Karpas-422 (cell line): ENCODE results near the gene LSAMP. TPM values are rescaled to one million over a fixed set of nuclear protein-coding genes. Genes with fewer than 3 reads are reported as not detected.

Experiments used
- DNase-seq: peaks from one replicate; pipeline ENCODE4 v3.0.0-alpha.2; 2015
- H2AFZ ChIP-seq: fragments of 200-600 bp; sonication (generic); 2 replicates; pipeline ENCODE4 v1.6.1; 2014; ENCODE audit warnings: antibody characterized with exemption, low read length, mixed read lengths
- H3K27ac ChIP-seq: fragments of 200-600 bp; sonication (generic); 2 replicates; pipeline ENCODE4 v1.5.1; 2014; ENCODE audit warnings: mild to moderate bottlenecking, low read length, moderate library complexity
- H3K27me3 ChIP-seq: fragments of 200-600 bp; sonication (generic); 2 replicates; pipeline ENCODE4 v1.6.1; 2014; ENCODE audit warnings: low read length, mixed read lengths
- H3K36me3 ChIP-seq: fragments of 200-600 bp; sonication (generic); 2 replicates; pipeline ENCODE4 v1.6.1; 2014; ENCODE audit warnings: low read length, mixed read lengths; ENCODE audit not compliant: insufficient read depth
- H3K4me1 ChIP-seq: fragments of 200-600 bp; sonication (generic); 2 replicates; pipeline ENCODE4 v1.6.1; 2014; ENCODE audit warnings: mild to moderate bottlenecking, low read length, mixed read lengths
- H3K4me2 ChIP-seq: fragments of 200-600 bp; sonication (generic); 2 replicates; pipeline ENCODE4 v1.6.1; 2014; ENCODE audit warnings: low read length, low read depth, mild to moderate bottlenecking; ENCODE audit not compliant: poor library complexity, severe bottlenecking
- H3K4me3 ChIP-seq: fragments of 200-600 bp; sonication (generic); 2 replicates; pipeline ENCODE4 v1.5.1; 2014; ENCODE audit warnings: mild to moderate bottlenecking, antibody characterized with exemption, low read length, mixed read lengths
- H3K79me2 ChIP-seq: fragments of 200-600 bp; sonication (generic); 2 replicates; pipeline ENCODE4 v1.6.1; 2014; ENCODE audit warnings: mild to moderate bottlenecking, low read length, mixed read lengths
- H3K9ac ChIP-seq: fragments of 200-600 bp; sonication (generic); 2 replicates; pipeline ENCODE4 v1.6.0; 2014; ENCODE audit warnings: low read length
- H3K9me2 ChIP-seq: fragments of 200-600 bp; sonication (generic), shearing (Covaris generic); replicated peaks from 2 replicates; pipeline ENCODE4 v1.6.0; 2014; ENCODE audit warnings: mild to moderate bottlenecking, low read length, moderate library complexity; ENCODE audit not compliant: insufficient read depth
- H3K9me3 ChIP-seq: fragments of 300-700, 200-600 bp; sonication (generic); 2 replicates; pipeline ENCODE4 v1.6.1; 2014; ENCODE audit warnings: low read length, mixed read lengths
- H4K20me1 ChIP-seq: fragments of 200-600 bp; sonication (generic); 2 replicates; pipeline ENCODE4 v1.6.1; 2014; ENCODE audit warnings: mild to moderate bottlenecking, antibody characterized with exemption, low read length, low read depth; ENCODE audit not compliant: insufficient read depth
- total RNA-seq: library from RNA; depleted of rRNA; stranded (reverse); fragments of >200 nt; shearing (Covaris generic); gene quantifications from 2 replicates; pipeline ENCODE4 v1.2.3, GENCODE V29; 2014; ENCODE audit warnings: low replicate concordance

The LSAMP gene
- total RNA-seq, 1 experiment from 2014 or later: not detected

GRCh38 chr3:116028157-116028556 lies 417.1 kb downstream of the LSAMP start:
- Histone ChIP-seq H3K9me2 (no peaks in the 10 kb centered on the region), H2AFZ (no peak overlapping the region), H3K79me2 (no peaks in the 10 kb centered on the region), H3K4me2 (no peak overlapping the region), H3K36me3 (no peaks in the 10 kb centered on the region), H3K9me3 (no peaks in the 10 kb centered on the region), H3K4me3 (no peak overlapping the region), H3K9ac (no peak overlapping the region), H4K20me1 (no peaks in the 10 kb centered on the region), H3K27me3 (no peaks in the 10 kb centered on the region), H3K27ac (no peak overlapping the region), H3K4me1 (no peaks in the 10 kb centered on the region)
- no peak for DNase-seq

GRCh38 chr3:116020989-116021388 lies 424.3 kb downstream of the LSAMP start:
- H3K36me3 ChIP-seq: no peaks in the 10 kb centered on the region
- DNase-seq: no peak
- H3K9me3 ChIP-seq: no peaks in the 10 kb centered on the region
- H3K4me3 ChIP-seq: no peak overlapping the region
- no peaks in the 10 kb centered on the region for H3K27me3 ChIP-seq
- H3K4me2 ChIP-seq: no peak overlapping the region
- H3K4me1 ChIP-seq: no peaks in the 10 kb centered on the region
- no peaks in the 10 kb centered on the region for H3K9me2 ChIP-seq
- H3K27ac ChIP-seq: no peak overlapping the region
- no peak overlapping the region for H2AFZ ChIP-seq
- H3K9ac ChIP-seq: no peak overlapping the region
- no peaks in the 10 kb centered on the region for H4K20me1 ChIP-seq
- H3K79me2 ChIP-seq: no peaks in the 10 kb centered on the region

GRCh38 chr3:116020495-116020894 lies 424.8 kb downstream of the LSAMP start:
- H3K79me2 ChIP-seq: no peaks in the 10 kb centered on the region
- DNase-seq: no peak
- H3K4me1 ChIP-seq: no peaks in the 10 kb centered on the region
- H3K27ac ChIP-seq: no peak overlapping the region
- H3K4me2 ChIP-seq: no peak overlapping the region
- no peaks in the 10 kb centered on the region for H3K9me2 ChIP-seq
- H4K20me1 ChIP-seq: no peaks in the 10 kb centered on the region
- H2AFZ ChIP-seq: no peak overlapping the region
- H3K4me3 ChIP-seq: no peak overlapping the region
- H3K9me3 ChIP-seq: no peaks in the 10 kb centered on the region
- no peak overlapping the region for H3K9ac ChIP-seq
- H3K27me3 ChIP-seq: no peaks in the 10 kb centered on the region
- H3K36me3 ChIP-seq: no peaks in the 10 kb centered on the region

GRCh38 chr3:116019254-116019763 lies 426.0 kb downstream of the LSAMP start:
- Histone ChIP-seq H3K4me2 (no peak overlapping the region), H3K4me1 (no peaks in the 10 kb centered on the region)

DNA sequence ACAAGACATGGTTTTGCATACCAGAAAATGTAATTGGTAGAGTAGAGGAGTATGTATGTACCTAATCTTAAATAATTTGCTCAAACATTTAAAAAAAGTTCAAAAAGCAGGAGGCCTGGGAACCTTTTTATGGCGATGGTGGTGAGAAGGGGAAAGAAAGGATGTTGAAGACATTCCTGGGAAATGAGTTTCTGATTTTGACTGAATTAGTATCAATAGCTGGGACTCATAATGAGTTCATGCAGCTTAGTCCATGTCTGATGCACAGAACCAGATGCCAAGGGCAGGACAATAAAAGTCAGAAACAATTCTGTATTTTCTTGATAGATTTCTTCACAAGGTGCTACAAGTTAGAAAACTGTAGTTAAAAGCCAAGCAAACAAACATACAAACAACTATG lies 426.6 kb downstream of the LSAMP start:
- H3K4me2 ChIP-seq: no peak overlapping the region
- H3K9ac ChIP-seq: no peak overlapping the region
- no peak overlapping the region for H3K27ac ChIP-seq
- no peak for DNase-seq
- no peaks in the 10 kb centered on the region for H3K79me2 ChIP-seq
- H3K9me3 ChIP-seq: no peaks in the 10 kb centered on the region
- H3K27me3 ChIP-seq: no peaks in the 10 kb centered on the region
- no peak overlapping the region for H2AFZ ChIP-seq
- H3K4me1 ChIP-seq: no peaks in the 10 kb centered on the region
- H3K9me2 ChIP-seq: no peaks in the 10 kb centered on the region
- no peak overlapping the region for H3K4me3 ChIP-seq
- no peaks in the 10 kb centered on the region for H3K36me3 ChIP-seq
- H4K20me1 ChIP-seq: no peaks in the 10 kb centered on the region

More at GRCh38 chr3:116019254-116019763, 426.0 kb downstream of the LSAMP start:
- Histone ChIP-seq H2AFZ (no peak overlapping the region), H3K4me3 (no peak overlapping the region), H3K79me2 (no peaks in the 10 kb centered on the region), H3K27ac (no peak overlapping the region), H3K36me3 (no peaks in the 10 kb centered on the region), H3K27me3 (no peaks in the 10 kb centered on the region), H3K9ac (no peak overlapping the region), H4K20me1 (no peaks in the 10 kb centered on the region), H3K9me3 (no peaks in the 10 kb centered on the region), H3K9me2 (no peaks in the 10 kb centered on the region)
- no peak for DNase-seq

GRCh38 chr3:116015931-116016330 lies 429.4 kb downstream of the LSAMP start:
- no peaks in the 10 kb centered on the region for H3K79me2 ChIP-seq
- no peaks in the 10 kb centered on the region for H3K9me2 ChIP-seq
- no peaks in the 10 kb centered on the region for H3K4me1 ChIP-seq
- no peaks in the 10 kb centered on the region for H4K20me1 ChIP-seq
- H3K4me3 ChIP-seq: no peak overlapping the region
- no peak overlapping the region for H2AFZ ChIP-seq
- no peak overlapping the region for H3K27ac ChIP-seq
- no peak for DNase-seq
- no peaks in the 10 kb centered on the region for H3K36me3 ChIP-seq
- no peaks in the 10 kb centered on the region for H3K9me3 ChIP-seq
- H3K9ac ChIP-seq: no peak overlapping the region
- no peaks in the 10 kb centered on the region for H3K27me3 ChIP-seq
- H3K4me2 ChIP-seq: no peak overlapping the region

GRCh38 chr3:116007000-116007399 lies 438.3 kb downstream of the LSAMP start:
- Histone ChIP-seq H2AFZ (no peak overlapping the region), H3K9me3 (no peaks in the 10 kb centered on the region), H3K4me1 (no peaks in the 10 kb centered on the region), H3K9me2 (no peaks in the 10 kb centered on the region), H3K79me2 (no peaks in the 10 kb centered on the region), H3K36me3 (no peaks in the 10 kb centered on the region), H3K4me3 (no peak overlapping the region), H3K27ac (no peak overlapping the region), H3K4me2 (no peak overlapping the region), H3K27me3 (no peaks in the 10 kb centered on the region), H4K20me1 (no peaks in the 10 kb centered on the region), H3K9ac (no peak overlapping the region)
- no peak for DNase-seq

GRCh38 chr3:116005404-116005803 lies 439.9 kb downstream of the LSAMP start:
- Histone ChIP-seq H4K20me1 (no peaks in the 10 kb centered on the region), H3K4me3 (no peak overlapping the region), H3K79me2 (no peaks in the 10 kb centered on the region), H3K4me2 (no peak overlapping the region), H3K9me2 (no peaks in the 10 kb centered on the region), H3K36me3 (no peaks in the 10 kb centered on the region), H2AFZ (no peak overlapping the region), H3K4me1 (no peaks in the 10 kb centered on the region), H3K9ac (no peak overlapping the region), H3K27ac (no peak overlapping the region), H3K27me3 (no peaks in the 10 kb centered on the region), H3K9me3 (no peaks in the 10 kb centered on the region)
- no peak for DNase-seq

DNA sequence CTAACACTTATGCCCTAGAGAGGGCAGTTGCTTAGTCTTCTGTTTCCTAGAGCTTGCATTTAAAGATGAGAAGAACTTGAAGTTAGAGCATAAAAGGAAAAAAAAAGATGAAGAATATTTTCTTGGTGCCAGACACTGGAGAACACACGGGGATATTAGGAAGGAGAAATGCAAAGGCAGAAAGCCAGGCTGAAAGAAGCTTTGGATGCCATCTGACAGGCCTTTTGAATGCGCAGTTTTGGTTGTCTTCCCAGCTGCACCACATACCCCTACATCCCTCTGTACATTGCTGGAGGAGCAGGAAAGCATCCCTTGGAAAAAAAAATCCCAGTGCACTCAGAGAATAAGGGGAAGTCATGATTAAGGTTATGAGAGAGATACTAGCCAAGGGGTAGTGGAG lies 443.1 kb downstream of the LSAMP start:
- H3K9me3 ChIP-seq: no peaks in the 10 kb centered on the region
- H2AFZ ChIP-seq: no peak overlapping the region
- H3K36me3 ChIP-seq: no peaks in the 10 kb centered on the region
- no peaks in the 10 kb centered on the region for H4K20me1 ChIP-seq
- H3K9ac ChIP-seq: no peak overlapping the region
- H3K79me2 ChIP-seq: no peaks in the 10 kb centered on the region
- no peak for DNase-seq
- H3K4me3 ChIP-seq: no peak overlapping the region
- H3K4me1 ChIP-seq: no peaks in the 10 kb centered on the region
- H3K27ac ChIP-seq: no peak overlapping the region
- H3K27me3 ChIP-seq: no peaks in the 10 kb centered on the region
- H3K9me2 ChIP-seq: no peaks in the 10 kb centered on the region
- no peak overlapping the region for H3K4me2 ChIP-seq
